DMS79 (cell line): ENCODE data around the gene GRHL3.

Source experiments
- DNase-seq: peaks from one replicate; lab custom pipeline; 2025; lab: John Stamatoyannopoulos, UW

GRHL3 gene

DNA sequence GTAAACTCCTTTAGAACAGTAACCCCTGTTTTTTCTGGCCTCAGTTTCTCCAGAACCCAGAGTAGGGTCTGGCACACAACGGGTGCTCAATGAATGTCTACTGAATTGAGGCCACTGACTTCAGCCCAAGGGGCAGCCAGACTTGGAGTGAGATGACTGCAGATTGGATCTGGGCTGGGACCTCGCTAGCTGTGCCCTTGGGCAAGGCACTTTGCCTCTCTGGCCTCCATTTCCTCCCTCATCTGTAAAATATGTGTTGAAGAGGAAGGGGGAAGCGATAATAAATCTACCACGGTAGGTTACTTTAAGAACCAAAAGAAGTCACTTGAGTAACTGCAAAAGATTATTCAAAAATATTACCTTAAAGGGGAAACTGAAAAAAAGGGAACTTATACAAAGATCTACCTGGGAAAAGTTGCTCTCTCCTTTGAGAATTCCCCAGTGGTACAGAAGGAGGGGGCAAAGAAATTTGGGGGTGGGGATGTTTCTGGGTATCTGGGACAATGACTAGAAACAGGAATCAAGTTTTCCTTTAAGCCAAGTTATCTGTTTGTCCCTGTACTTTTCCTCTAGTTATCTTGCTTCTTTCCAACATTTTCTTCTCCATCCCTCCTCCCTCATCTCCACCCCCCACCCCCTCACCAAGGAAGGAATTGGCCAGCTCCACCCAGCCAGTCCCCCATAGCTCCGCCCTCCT is 394 bp upstream of the GRHL3 start:
- DNase-seq: no peak

DNA sequence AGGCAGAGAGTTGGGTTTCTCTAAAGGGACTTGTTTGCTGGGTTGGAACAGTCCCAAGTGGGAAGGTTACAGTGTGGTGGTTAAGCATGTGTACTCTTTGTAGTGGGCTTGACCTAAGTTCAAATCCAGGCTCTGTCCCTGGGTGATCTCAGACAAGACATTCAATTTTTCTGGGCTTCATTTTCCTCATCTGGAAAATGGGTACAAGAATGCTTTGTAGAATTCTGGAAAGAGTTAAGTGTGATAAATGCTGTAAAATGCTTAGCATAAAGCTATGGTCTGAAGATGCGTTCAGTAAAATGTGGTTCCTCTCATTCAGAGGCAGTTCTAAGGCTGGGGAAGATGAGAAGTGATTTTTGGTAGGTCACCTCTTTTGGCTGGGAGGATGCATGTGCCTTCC is 805 bp downstream of the GRHL3 start:
- peak; percentile 50 for DNase-seq

DNA sequence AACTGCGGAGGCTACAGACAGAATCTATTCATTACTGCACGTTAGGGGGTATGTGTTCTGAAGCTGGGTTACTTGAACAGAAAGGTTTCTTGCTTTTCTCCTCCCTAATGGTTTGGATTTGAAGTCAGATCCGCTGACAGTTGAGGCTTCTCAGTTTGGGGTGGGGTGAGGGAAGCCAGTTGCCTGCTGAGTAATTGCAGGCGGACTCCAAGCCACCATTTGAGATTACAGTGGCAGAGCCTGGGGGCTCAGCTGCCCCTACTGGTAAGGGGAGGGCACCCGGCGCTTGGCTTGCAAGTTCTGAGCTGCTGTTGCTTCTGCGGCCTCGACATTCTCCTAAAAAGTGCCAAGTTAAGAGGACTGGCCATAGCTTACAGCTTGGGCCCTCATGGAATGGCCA is 2.0 kb downstream of the GRHL3 start:
- DNase-seq: no peak

DNA sequence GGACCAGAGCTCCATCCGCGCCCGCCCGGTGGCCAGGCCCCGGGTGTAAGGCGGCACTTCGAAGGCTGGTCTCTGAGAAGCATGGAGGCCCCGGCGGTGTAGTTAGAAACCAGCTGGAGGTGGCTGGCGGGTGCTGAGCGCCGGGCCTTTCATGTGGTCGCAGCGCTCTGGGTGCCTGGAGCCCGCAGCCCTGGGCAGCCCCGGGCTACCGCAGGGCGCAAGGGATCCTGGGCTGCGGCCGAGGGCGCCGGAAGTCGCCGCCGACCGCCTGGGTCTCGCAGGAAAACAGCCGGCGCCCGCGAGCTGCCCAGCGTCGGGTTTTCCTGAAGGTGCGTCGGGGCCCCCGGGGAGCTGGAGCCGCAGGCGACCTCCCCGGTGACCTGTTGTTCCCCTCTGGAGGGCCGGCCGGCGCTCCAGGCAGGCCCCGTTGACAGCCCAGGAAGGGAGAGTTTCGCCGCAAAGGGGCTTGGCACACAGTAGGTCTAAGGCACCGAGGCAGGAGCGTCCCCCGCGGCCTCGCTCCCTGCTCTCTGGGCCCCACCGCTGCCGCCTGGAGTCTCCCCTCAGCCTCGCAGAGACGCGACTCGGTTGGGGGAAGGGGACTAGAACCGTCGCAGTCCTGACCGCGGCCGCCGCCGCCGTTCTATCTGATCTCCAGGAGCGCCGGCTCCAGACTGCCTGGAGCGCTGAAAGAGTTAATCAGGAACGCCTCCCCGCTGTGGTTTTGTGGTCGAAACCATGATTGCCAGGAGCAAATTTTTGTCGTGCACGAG is 2.7 kb downstream of the GRHL3 start:
- DNase-seq: peak; percentile 70

DNA sequence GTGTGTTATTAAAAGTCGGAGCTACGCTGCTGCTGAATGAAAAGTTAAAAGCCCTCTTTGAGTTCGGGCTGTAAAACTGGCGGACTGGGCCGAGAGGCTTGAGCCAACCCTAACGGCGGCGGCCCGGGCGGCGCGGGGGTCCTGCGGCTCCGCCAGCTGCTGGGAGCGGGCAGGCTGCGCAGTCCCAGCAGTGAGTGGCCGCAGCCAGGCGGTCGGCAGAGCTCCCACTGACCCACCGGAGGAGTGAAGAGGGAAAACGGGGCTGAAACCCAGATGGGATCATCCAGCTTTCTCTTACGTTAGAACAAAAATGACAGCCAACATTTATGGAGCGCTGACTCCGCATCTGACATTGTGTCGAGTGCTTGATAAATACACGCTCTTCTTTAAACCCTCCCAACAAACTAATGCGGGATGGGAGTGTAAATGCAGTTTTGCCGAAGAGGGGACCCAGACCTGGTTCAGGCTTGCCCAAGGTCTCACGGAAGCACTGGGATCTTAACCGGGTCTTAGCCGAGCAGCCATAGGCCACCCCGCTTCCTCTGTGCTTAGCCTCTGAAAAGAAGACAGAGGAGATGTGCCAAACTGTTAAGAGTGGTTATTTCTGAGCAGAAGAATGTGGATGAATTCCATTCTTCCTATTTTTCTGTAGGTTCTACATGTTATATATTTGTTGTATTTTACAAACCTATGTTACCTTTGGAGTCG is 3.5 kb downstream of the GRHL3 start:
- no peak for DNase-seq

DNA sequence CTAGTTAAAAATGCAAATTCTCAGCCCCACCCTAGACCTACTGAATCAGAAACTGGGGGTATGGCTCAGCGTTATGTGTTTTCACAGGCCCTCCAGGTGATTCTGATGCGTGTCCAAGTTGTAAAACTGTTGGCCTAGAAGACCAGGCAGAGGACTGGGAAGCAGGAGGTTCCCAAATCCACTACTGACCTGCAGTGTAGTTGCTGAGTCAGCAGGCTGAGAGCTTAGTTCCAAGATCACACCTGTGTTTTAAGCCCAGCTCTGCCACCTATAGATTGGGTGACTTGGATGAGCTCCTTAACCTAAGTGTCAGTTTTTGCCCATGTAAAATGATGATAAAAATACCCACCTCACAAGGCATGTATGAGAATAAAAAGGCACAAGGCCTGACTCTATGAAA is 4.1 kb downstream of the GRHL3 start:
- no peak for DNase-seq

DNA sequence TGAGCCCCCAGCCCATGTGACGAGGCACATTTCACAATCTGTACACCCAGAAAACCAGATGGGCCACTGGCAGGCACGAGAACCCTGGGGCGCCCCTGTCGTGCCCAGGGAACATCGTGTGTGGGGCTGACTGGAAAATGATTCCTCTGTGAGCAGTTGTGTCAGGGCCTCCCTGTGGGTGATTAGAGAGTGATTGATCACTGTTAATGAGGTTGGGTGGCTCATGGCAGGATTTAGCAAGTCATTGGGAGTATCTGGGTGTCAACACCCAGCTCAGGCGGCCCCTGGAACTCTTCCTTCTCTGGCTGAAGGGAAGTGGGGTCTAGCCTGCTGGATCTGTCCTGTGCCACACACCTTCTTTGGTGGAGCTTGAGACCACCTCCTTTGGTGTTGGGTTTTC is 5.7 kb downstream of the GRHL3 start:
- DNase-seq: no peak

DNA sequence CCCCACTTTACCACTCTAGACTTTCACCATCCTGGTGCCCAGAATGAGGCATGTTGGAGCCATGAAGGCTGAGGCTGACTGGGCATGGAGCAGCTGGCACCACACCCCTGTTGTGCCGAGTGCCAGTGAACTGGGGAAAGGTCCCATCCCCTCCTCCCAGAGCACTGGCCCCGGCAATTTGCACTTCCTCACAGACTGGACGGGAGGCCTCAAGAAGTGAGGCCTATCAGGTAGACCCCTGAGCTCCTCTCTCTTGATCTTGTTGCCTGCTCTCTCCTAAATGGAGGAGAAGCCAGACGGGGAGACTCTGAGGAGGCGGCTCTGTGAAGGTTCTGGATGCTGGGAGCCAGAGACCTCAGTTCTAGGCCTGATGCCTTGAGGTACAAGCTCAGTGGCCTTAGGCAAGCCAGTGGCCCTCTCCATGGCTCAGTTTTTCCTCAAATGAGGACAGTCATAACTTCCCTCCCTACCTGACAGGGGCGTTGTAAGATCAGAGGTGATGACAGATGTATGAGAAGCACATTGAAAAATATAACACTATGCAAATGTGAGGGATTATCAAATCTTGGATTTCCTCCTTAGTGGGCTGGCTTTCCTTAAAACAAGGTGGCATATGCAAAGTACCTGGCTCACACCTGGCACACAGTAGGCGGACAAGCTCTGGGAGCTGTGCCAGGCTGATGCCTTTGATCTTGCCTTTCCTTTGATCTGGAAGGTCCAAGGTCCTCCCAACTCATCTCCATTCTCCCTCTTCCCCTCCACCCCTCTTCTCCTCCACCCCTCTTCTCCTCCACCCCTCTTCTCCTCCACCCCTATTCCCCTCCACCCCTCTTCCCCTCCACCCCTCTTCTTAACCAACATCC is 6.7 kb downstream of the GRHL3 start:
- DNase-seq: no peak

DNA sequence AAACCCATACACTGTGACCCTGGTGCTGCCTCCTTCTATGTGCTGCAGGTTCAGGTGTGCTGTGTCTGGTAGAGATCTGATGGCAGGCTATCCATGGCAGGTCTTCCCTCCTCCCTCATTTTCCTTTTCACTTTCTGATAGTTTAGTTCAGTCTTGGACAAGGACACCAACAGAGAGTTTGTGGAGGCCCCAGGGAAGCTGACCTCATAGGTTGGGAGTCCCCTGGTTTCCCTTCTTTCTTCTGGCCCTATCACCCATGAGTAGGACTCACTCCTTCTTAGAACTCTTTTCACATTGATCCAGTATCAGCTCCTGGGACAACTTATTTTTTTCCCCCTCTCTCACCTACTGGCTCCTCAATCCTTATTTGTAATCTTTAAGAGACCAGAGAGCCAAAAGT is 8.3 kb downstream of the GRHL3 start:
- no peak for DNase-seq

DNA sequence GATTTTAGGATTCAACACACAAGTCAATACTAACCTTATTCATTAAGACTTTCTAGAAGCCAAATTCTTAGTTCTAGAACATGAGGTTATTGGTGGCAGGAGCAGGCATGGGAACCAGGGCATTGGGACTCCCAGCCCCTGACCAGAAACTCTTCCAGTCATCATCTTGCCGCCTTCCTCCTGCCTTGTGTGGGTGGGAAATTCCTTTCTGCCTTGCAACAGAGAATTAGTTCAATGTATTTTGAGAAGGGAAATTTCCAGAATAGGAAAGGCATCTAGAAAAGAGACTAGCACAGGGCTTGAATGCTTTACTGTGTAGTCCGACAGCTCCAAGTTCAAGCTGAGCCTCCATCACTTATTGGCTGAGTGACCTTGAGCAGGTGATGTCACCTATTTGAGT is 8.7 kb downstream of the GRHL3 start:
- no peak for DNase-seq

DNA sequence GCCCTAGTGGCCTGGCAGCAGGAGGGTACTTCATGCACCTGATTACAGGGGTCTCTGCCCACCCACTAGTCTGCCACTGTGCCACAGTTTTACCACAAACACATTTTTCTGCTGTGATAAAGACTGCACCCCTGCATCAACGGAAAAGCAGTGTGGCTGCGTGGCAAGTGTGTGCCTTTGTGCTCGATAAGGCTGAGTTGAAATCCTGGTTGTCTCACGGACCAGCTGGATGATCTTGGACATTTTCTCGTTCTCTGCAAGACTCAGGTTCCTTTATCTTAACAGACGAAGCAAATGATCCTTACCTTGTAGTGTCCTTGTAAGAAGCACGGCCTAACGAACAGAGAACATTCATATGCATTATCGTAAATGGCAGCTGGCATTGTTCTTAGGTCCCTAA is 10.2 kb downstream of the GRHL3 start:
- DNase-seq: no peak

DNA sequence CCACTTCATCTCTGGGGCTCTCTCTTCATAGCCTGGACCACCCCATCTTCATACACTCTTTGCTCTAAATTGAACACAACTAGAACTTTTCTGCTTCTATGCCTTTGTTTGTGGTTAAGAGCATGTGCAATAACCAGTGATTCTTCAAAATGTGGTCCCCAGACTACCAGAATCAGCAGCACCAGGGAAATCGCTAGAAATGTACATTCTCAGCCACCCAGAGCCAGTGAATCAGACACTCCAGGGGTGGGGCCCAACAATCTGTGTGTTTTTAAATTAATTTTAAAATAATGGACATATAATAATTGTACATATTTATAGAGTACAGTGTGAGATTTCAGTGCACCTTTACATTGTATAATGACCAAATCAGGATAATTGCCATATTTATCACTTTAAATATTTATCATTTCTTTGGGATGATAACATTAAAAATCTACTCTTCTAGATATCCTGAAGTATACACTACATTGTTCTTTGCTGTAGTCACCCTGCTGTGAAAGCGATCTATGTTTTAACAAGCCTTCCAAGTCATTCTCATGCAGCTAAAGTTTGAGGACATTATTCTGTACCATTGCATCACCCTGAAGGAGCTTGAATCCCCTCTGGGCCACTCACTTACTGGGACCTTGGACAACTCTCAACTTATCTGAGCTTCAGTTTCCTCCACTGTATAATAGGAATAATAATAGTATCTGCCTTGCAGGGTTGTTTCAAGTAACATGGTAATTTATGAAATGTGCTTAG is 10.8 kb downstream of the GRHL3 start:
- DNase-seq: no peak

DNA sequence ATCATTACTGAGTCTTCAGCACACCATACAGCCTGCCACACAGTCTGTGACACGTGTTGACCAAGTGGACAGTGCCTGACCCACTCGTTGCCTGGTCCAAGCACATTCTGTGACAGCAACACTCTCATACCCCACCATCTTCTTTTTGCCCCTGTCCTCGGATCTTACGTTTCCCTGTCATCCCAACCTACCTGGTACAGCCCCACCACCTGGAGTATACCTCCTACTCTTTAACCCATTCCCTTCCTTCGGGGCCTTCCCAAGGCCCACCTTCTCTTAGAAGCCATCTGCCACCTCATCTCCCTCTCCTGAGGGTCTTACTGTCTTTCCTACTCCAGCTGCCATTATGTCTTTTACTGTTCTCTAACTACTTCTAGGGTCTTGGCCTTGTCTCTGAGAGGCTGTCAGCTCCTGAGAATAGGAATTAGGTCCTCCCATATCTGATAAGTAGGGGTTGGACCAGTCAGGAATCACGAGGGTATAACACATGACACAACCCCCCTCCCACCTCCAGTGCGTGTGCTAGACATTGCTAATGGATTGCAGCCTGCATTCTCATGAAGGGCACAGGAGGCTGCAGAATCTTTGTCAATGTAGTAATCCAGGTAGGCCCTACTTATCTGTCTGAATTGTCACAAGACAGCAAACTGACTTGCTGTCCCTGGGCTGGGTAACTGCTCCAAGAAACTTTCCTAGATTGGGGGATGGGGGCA is 13.0 kb downstream of the GRHL3 start:
- no peak for DNase-seq

DNA sequence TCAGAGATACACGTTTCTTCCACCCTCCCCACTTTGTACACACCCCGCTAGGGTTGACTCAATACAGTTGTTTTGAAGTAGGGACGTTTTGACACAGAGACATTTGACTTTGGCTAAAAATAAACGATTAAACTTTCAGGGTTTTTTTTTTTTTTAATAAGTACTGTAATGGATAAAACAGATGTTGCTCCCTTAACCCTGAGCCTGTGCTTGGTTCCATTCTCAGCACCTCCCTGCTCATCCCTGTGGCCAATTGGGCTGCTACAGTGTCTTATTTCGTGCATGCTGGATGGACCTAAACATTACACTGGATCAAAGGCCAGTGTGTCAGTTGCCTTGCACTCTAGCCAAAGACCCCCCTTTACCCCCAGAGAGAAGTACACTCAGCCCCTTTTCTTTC is 16.9 kb downstream of the GRHL3 start:
- no peak for DNase-seq

DNA sequence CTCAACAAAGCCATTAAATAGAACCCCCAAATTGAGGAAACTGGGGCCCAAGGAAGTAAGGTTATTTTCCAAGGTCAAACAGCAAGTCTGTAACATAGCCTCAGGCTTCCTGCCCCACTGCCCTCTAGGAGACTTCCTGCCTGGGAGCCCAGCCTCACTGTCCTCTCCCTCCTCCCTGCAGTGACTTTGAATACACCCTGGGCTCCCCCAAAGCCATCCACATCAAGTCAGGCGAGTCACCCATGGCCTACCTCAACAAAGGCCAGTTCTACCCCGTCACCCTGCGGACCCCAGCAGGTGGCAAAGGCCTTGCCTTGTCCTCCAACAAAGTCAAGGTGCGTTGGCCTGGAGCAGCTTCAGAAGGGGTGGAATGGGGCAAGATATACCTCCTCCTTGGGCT is 18.3 kb downstream of the GRHL3 start:
- DNase-seq: no peak

DNA sequence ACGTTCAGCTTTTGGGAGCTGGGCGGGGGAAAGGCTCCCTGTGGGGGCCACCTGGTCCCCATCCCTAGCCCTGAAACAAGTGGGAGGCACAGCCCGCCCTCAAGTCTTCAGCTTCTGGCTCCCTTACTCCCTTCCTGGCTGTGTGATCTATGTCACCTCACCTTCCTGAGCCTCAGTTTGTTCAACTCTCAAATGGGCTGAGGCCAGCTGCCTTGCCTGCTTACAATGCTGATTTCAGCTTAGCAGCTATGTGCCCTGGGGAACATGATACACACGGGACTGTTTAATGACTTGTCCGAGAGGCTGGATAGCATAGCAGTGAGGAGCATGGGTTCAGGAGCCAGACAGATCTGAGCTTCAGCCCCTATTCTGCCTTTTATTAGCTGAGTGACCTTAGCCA is 19.3 kb downstream of the GRHL3 start:
- DNase-seq: no peak

DNA sequence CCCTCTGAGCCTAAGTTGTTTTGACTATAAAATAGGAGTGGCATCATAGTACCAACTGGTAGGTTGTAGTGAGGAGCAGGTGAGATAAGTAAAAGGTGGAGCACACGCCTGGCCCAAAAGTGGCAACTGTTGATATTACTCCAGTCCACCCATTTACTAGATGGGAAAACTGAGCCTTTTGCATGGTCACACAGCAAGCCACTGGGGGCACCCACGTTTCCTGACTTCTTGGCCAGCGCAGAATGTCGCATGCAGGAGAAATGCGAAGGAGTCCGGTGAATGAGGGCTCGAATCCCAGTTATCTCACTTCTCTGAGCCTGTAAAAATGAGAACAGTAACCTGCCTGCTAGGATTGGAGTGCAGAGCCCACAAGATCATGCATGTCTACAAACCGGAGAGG is 20.8 kb downstream of the GRHL3 start:
- no peak for DNase-seq

DNA sequence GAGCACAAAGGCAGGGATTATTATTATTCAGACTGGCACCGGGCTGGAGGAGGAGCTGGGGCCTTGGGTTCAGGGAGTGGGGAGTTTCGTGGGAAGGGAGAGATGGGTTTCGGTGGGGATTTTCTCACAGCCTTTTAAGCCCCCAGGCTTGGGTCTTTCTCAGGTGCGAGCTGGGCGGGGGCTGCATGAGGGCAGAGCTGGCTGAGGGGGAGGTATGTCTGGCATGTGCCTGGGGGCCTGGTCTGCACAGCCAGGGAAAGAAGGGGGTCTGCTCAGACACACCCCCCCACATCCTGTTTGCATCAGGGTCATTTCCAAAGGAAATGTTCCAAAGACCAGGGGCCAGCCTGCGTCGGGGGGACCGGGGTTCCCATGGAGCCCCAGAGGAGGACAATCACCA is 21.6 kb downstream of the GRHL3 start:
- no peak for DNase-seq

DNA sequence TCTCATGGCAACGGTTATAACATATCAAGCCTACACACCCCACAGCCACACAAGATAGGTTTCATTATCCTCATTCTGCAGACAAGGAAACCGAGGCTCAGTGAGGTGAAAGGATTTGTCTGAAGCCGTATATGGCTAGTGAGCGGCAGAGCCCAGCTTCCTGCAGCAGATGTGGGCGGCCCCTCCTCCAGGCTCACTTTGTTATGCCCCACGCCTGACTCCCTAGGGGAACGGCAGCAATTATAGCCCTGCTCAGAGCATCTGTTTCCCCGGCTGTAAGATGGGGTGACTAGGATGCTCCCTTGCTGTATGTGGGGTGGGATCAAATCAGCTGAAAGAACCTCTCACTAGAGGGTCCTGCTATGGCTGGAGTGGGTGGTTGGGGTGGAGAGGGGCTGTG is 22.1 kb downstream of the GRHL3 start:
- no peak for DNase-seq

DNA sequence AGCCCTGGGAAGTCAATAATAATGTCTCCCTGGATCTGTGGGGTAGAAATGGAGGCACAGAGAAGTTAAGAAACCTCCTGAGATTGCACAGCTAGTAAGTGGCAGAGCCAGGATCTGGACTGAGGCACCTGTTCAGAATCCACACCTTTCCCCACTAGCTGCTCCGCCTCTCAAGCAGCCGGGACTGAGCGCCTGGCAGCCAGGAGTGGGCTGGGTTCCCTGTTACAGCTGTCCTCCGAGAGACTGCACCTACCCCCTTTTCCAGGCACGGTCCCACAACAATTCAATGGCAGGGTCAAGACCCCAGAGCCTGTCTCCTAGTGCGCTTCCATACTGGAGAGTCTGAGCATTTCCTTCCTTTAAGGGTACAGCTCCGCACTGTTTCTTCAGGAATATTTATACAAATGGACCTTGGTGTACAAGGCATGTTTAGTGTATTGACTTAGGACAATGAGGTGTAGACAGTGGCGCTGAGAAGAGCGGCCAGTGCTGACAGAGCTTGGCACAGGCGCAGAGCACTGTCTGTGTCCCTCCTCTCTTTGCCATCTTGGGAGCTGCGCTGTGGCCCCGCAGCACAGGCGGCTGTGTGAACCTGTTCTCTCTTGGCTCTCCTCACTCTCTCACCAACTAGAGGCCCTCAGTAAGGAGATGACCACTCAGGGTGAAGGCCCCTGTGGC is 24.4 kb downstream of the GRHL3 start:
- DNase-seq: no peak
